RKO (cell line): Measurements from ENCODE around the gene SHQ1.
"Not testable (repeated sequence)": the region's sequence is repeated elsewhere in the genome, so short reads cannot be mapped to it uniquely, and the experiment has no call there.

ENCODE experiments used
- DNase-seq: peaks from one replicate; pipeline ENCODE4 v3.0.0-alpha.2; 2016; ENCODE audit warnings: low spot score

The SHQ1 gene

DNA sequence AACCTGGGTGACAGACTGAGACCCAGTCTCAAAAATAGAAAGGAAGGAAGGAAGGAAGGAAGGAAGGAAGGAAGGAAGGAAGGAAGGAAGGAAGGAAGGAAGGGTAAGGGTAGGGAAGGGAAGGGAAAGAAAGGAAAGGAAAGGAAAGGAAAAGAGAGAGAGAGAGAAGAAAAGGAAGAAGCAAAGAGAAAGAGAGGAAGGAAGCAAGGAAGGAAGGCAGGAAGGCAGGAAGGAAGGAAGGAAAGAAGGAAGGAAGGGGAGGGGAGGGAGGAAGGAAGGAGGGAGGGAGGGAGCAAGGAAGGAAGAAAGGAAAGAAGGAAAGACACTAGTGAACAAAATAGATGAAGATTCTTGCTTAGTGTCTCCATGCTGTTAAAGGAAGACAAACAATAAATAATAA lies 129.1 kb downstream of the SHQ1 start:
- no peak for DNase-seq

DNA sequence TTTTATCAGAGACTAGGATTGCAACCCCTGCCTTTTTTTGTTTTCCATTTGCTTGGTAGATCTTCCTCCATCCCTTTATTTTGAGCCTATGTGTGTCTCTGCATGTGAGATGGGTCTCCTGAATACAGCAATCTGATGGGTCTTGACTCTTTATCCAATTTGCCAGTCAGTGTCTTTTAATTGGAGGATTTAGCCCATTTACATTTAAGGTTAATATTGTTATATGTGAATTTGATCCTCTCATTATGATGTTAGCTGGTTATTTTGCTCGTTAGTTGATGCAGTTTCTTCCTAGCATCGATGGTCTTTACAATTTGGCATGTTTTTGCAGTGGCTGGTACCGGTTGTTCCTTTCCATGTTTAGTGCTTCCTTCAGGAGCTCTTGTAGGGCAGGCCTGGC lies 134.1 kb downstream of the SHQ1 start:
- not testable (repeated sequence) for DNase-seq

DNA sequence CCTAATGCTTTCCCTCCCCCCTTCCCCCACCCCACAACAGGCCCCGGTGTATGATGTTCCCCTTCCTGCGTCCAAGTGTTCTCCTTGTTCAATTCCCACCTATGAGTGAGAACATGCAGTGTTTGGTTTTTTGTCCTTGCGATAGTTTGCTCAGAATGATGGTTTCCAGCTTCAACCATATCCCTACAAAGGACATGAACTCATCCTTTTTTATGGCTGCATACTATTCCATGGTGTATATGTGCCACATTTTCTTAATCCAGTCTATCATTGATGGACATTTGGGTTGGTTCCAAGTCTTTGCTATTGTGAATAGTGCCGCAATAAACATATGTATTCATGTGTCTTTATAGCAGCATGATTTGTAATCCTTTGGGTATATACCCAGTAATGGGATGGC lies 137.8 kb downstream of the SHQ1 start:
- DNase-seq = not testable (repeated sequence)

DNA sequence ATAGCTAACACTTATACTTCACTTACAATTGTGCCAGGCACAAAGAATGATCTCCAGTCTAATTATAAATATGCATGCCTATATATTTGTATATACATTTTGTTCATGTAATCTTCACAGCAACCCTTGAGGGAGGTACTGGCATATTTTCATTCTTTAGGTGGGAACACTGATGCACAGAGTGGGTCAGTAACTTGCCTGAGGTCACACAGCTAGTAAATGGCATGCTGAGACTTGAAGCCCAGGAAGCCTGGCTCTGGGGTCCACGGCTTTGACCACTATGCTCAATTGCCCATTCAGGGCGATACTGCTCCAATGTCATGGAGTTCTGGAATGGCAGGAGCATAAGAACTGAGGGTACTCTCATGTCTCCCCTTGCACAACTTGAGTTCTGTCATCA lies 139.8 kb downstream of the SHQ1 start:
- no peak for DNase-seq

DNA sequence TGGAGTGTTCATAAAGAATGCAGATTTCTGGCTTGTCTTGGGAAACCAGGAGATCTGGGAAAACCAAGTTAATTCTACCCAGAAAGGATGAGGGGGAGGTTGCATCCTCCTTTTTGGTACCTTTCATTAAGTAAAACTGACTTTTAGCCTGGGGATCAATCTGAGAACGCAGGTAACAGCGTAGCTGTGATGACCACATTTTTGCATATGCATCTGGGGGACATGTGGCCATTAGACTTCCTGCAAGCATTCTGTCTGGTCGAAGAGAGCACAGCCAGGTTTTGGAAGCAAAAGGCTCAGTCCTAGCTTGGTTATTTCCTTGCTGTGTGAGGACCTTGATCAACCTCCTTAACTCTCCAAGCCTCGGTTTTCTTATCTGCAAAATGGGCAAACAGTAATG lies 145.2 kb downstream of the SHQ1 start:
- DNase-seq = no peak

DNA sequence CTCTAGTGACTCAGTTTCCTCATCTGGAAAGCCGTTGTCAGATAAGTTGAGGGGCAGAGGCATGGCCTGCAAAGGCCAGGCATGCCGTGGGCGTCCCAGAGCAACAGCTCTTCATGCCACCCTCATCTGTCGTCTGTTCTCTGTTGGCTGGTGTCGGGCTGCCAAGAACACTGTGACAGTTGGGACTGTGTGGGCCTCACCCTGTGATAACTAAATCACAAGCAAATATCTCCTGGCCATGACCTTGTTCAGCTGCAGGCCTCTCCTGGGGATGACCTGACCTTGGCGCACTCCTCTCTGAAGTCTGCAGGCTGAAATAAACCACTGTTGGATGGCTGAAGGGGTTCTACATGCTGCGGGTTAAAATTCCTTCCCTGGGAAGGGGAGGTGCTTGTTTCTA lies 145.9 kb downstream of the SHQ1 start:
- no peak for DNase-seq

DNA sequence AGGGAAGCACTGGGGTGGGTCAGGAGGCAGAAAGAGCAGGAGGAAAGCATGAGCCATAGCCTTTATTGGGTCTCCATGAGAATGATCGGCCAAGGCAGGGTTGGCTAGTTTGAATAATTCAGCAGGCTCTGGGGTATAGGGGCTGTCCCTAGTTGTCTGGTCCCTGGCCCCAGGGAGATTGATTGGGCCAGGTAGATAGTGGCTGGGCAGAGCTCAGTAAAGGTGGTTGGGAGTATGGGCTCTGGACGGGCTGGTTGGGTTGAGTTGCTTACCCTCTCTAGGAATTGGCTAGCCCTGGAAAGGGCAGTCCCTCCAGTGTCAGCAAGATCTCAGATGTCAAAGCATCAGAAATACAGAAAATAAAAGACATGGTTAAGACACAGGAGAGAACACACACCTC lies 148.1 kb downstream of the SHQ1 start:
- DNase-seq = no peak

DNA sequence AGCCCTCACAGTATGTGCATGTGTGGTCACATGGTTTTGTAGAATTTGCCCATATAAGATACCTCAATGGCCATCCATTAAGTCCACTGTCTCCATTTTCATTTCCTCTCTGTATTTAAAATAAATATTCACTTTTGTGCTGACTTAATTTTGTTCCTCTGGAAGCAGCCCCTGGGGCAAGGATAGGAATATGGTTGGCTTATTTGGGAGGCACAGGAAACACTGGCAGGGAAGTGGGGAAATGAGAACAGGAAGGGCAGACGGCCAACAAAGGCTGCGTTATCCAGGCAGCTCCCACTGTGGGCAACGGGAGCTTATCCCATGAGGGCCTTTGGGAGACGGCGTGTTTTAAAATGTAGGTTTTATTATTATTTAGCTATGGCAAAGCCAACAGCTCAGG lies 148.6 kb downstream of the SHQ1 start:
- no peak for DNase-seq
